ENCODE measurements around the gene EMC8.

Gene EMC8

GRCh38 chr16:85733155-85733838, 66.0 kb downstream of the EMC8 start:
- H3K4me3 ChIP-seq (ENCODE audit: low read depth, low read length): no peak overlapping the region
- TF ChIP-seq CTCF (IDR thresholded peaks at IDR 0.05; ENCODE audit: insufficient read depth, low read depth, low read length, missing control alignments): no peak
- DNase-seq (ENCODE audit: low read depth): no peak

- no peak for DNase-seq (ENCODE audit: low read depth)
- TF ChIP-seq CTCF (IDR thresholded peaks at IDR 0.05; ENCODE audit: insufficient read depth, low read depth, low read length, missing control alignments): no peak
- no peak overlapping the region for H3K4me3 ChIP-seq (ENCODE audit: low read depth, low read length)
These were observed 68.2 kb downstream of the EMC8 start for GRCh38 chr16:85731179-85731578.

- DNase-seq (ENCODE audit: low read depth): no peak
- no peak for TF ChIP-seq CTCF (IDR thresholded peaks at IDR 0.05; ENCODE audit: insufficient read depth, low read depth, low read length, missing control alignments)
- no peak overlapping the region for H3K4me3 ChIP-seq (ENCODE audit: low read depth, low read length)
These were observed 69.2 kb downstream of the EMC8 start for GRCh38 chr16:85730186-85730465.

GRCh38 chr16:85729452-85730185, 69.7 kb downstream of the EMC8 start:
- DNase-seq (ENCODE audit: low read depth): no peak
- TF ChIP-seq CTCF (IDR thresholded peaks at IDR 0.05; ENCODE audit: insufficient read depth, low read depth, low read length, missing control alignments): no peak
- H3K4me3 ChIP-seq (ENCODE audit: low read depth, low read length): no peak overlapping the region

GRCh38 chr16:85728879-85729278, 70.5 kb downstream of the EMC8 start:
- DNase-seq (ENCODE audit: low read depth): no peak
- peak; percentile 41 for TF ChIP-seq CTCF (IDR thresholded peaks at IDR 0.05; ENCODE audit: insufficient read depth, low read depth, low read length, missing control alignments)
- no peak overlapping the region for H3K4me3 ChIP-seq (ENCODE audit: low read depth, low read length)

Data from GM12865 (cell line).